HEK293T (cell line): ENCODE measurements around the gene MND1.

Experiments used
- ELF4 ChIP-seq: fragments of 450-650 bp; IDR thresholded peaks from 2 replicates; pipeline ENCODE4 v1.6.1; 2017; ENCODE audit warnings: antibody characterized with exemption
- FOXA1 ChIP-seq: fragments of 450-650 bp; IDR thresholded peaks from 2 replicates; pipeline ENCODE4 v1.6.1; 2016; ENCODE audit warnings: mild to moderate bottlenecking
- FOXK2 ChIP-seq: fragments of 450-650 bp; IDR thresholded peaks from 2 replicates; pipeline ENCODE4 v1.6.1; 2016; ENCODE audit warnings: mild to moderate bottlenecking
- NFRKB ChIP-seq: fragments of 450-650 bp; IDR thresholded peaks from 2 replicates; pipeline ENCODE4 v1.6.1; 2016; ENCODE audit warnings: mild to moderate bottlenecking, moderate library complexity
- SP1 ChIP-seq: fragments of 450-650 bp; IDR thresholded peaks from 2 replicates; pipeline ENCODE4 v1.6.1; 2017
- SUZ12 ChIP-seq: fragments of 450-650 bp; IDR thresholded peaks from 2 replicates; pipeline ENCODE4 v1.6.1; 2016; ENCODE audit warnings: mild to moderate bottlenecking
- TARDBP ChIP-seq: fragments of 450-650 bp; IDR thresholded peaks from 2 replicates; pipeline ENCODE4 v1.6.1; 2016

GRCh38 chr4:153333874-153334273 lies 10.6 kb upstream of the MND1 start:
- no peak for TF ChIP-seq SUZ12
- no peak for TF ChIP-seq FOXA1
- TF ChIP-seq TARDBP = no peak
- no peak for TF ChIP-seq NFRKB
- no peak for TF ChIP-seq ELF4
- TF ChIP-seq SP1 = no peak
- TF ChIP-seq FOXK2 = no peak
